GM23338 (cell line): ENCODE data around the gene LIX1. TPM values are rescaled to one million over a fixed set of nuclear protein-coding genes. Genes with fewer than 3 reads are reported as not detected.

Experiments used
- ATAC-seq: fragments of 200-7000 bp; cut with Tn5 transposase; 3 replicates; pipeline ENCODE4 v1.9.1; 2020
- DNase-seq: peaks from one replicate; pipeline ENCODE4 v3.0.0-alpha.2; 2015; ENCODE audit warnings: low spot score
- H2AFZ ChIP-seq: fragments of 200-600 bp; sonication (generic); 2 replicates; pipeline ENCODE4 v1.8.0; 2016; ENCODE audit warnings: antibody characterized with exemption, mild to moderate bottlenecking, moderate library complexity
- H3F3A ChIP-seq: fragments of 200-600 bp; sonication (generic); replicated peaks from 2 replicates; pipeline ENCODE4 v1.8.0; 2017; ENCODE audit warnings: antibody characterized with exemption, mixed run types, low read depth
- H3K27ac ChIP-seq: fragments of 200-600 bp; sonication (generic); 2 replicates; pipeline ENCODE4 v1.6.1; 2016; ENCODE audit warnings: low read depth
- H3K27me3 ChIP-seq: fragments of 200-600 bp; sonication (generic); 2 replicates; pipeline ENCODE4 v1.8.0; 2016; ENCODE audit warnings: mild to moderate bottlenecking, mixed run types, moderate library complexity; ENCODE audit not compliant: insufficient read depth
- H3K36me3 ChIP-seq: fragments of 200-600 bp; sonication (generic); 2 replicates; pipeline ENCODE4 v1.8.0; 2016; ENCODE audit warnings: mild to moderate bottlenecking; ENCODE audit not compliant: insufficient read depth
- H3K4me1 ChIP-seq: fragments of 200-600 bp; sonication (generic); 2 replicates; pipeline ENCODE4 v1.8.0; 2016; ENCODE audit warnings: mild to moderate bottlenecking, moderate library complexity; ENCODE audit not compliant: insufficient read depth
- H3K4me2 ChIP-seq: fragments of 200-600 bp; sonication (generic); 2 replicates; pipeline ENCODE4 v1.7.1; 2017; ENCODE audit warnings: mixed run types
- H3K4me3 ChIP-seq: fragments of 200-600 bp; sonication (generic); 2 replicates; pipeline ENCODE4 v1.6.1; 2016; ENCODE audit warnings: mixed run types
- H3K79me2 ChIP-seq: fragments of 200-600 bp; sonication (generic); replicated peaks from 2 replicates; pipeline ENCODE4 v1.8.0; 2017; ENCODE audit warnings: mild to moderate bottlenecking; ENCODE audit not compliant: insufficient read depth
- H3K9me2 ChIP-seq: fragments of 200-600 bp; sonication (generic); 2 replicates; pipeline ENCODE4 v1.8.0; 2017; ENCODE audit not compliant: insufficient read depth
- H4K20me1 ChIP-seq: fragments of 200-600 bp; sonication (generic); replicated peaks from 2 replicates; pipeline ENCODE4 v1.8.0; 2017; ENCODE audit warnings: mild to moderate bottlenecking; ENCODE audit not compliant: insufficient read depth
- H3K27ac Mint-ChIP-seq: 2 replicates; pipeline ENCODE4 v1.8.0; 2020; ENCODE audit warnings: inconsistent platforms, mild to moderate bottlenecking, moderate library complexity, mixed read lengths
- H3K27me3 Mint-ChIP-seq: 3 replicates; pipeline ENCODE4 v1.8.0; 2022; ENCODE audit warnings: low read depth, mild to moderate bottlenecking, moderate library complexity, mixed read lengths, inconsistent platforms; ENCODE audit not compliant: insufficient read depth, poor library complexity
- H3K36me3 Mint-ChIP-seq: 3 replicates; pipeline ENCODE4 v1.8.0; 2021; ENCODE audit warnings: low read depth, mild to moderate bottlenecking, inconsistent platforms, moderate library complexity, mixed read lengths
- H3K4me1 Mint-ChIP-seq: 3 replicates; pipeline ENCODE4 v1.8.0; 2020; ENCODE audit warnings: mild to moderate bottlenecking, inconsistent platforms, mixed read lengths
- H3K4me3 Mint-ChIP-seq: 3 replicates; pipeline ENCODE4 v1.8.0; 2021; ENCODE audit warnings: moderate library complexity, mild to moderate bottlenecking, inconsistent platforms, mixed read lengths
- H3K9me3 Mint-ChIP-seq: 3 replicates; pipeline ENCODE4 v1.8.0; 2020; ENCODE audit warnings: moderate library complexity, mild to moderate bottlenecking, inconsistent platforms, mixed read lengths
- CREB1 ChIP-seq: fragments of 250-450 bp; sonication (Bioruptor Pico); IDR thresholded peaks from 2 replicates; pipeline ENCODE4 v1.5.0; 2020; ENCODE audit warnings: low read depth, mild to moderate bottlenecking, moderate library complexity
- CTCF ChIP-seq, 2 experiments: fragments of 200-600 bp in 1 of 2; sonication (generic) in 1 of 2; conservative IDR thresholded peaks; 2 replicates each; pipeline versions ENCODE4 v1.5.1 to v1.6.1; 2016 to 2017; ENCODE audit warnings: antibody characterized with exemption in 2 of 2, low read depth in 2 of 2, mild to moderate bottlenecking in 2 of 2, moderate library complexity in 1 of 2
- EZH2 ChIP-seq: fragments of 200-600 bp; sonication (generic); IDR thresholded peaks from one replicate; pipeline ENCODE4 v1.8.0; 2017; ENCODE audit warnings: antibody characterized with exemption, mild to moderate bottlenecking, low read depth; ENCODE audit not compliant: unreplicated experiment
- JUNB ChIP-seq: IDR thresholded peaks from one replicate; pipeline ENCODE4 v1.6.1; 2016; ENCODE audit warnings: antibody characterized with exemption; ENCODE audit not compliant: unreplicated experiment
- NANOG ChIP-seq: IDR thresholded peaks from 2 replicates; pipeline ENCODE4 v1.6.1; 2016; ENCODE audit warnings: antibody characterized with exemption, borderline replicate concordance
- POLR2AphosphoS5 ChIP-seq: IDR thresholded peaks from 2 replicates; pipeline ENCODE4 v1.6.1; 2016; ENCODE audit warnings: antibody characterized with exemption, low read depth
- REST ChIP-seq: IDR thresholded peaks from one replicate; pipeline ENCODE4 v1.6.1; 2018; ENCODE audit warnings: antibody characterized with exemption; ENCODE audit not compliant: unreplicated experiment
- STAT1 ChIP-seq: IDR thresholded peaks from one replicate; pipeline ENCODE4 v1.6.1; 2016; ENCODE audit warnings: antibody characterized with exemption; ENCODE audit not compliant: unreplicated experiment
- ZNF114 ChIP-seq: fragments of 250-450 bp; sonication (Bioruptor Pico); IDR thresholded peaks from 2 replicates; pipeline ENCODE4 v1.5.0; 2020; ENCODE audit warnings: mild to moderate bottlenecking, moderate library complexity
- ZNF331 ChIP-seq: fragments of 250-450 bp; sonication (Bioruptor Pico); IDR thresholded peaks from 2 replicates; pipeline ENCODE4 v1.5.0; 2020; ENCODE audit warnings: low read depth, mild to moderate bottlenecking, moderate library complexity
- polyA plus RNA-seq: library from polyadenylated mRNA; unstranded; fragments of >200 nt; fragmentation: Nextera tagmentation; extraction: Ambion mirVana; gene quantifications from 2 replicates; pipeline ENCODE4 v1.2.1, GENCODE V29; 2016
- total RNA-seq: library from RNA; depleted of rRNA; stranded (reverse); fragments of >200 nt; shearing (Covaris generic); gene quantifications from 2 replicates; pipeline ENCODE4 v1.2.3, GENCODE V29; 2014
- TF ChIP-seq, protein P1 (sequence below): fragments of 250-450 bp; sonication (Bioruptor Pico); IDR thresholded peaks from 2 replicates; pipeline ENCODE4 v1.5.0; 2020; ENCODE audit warnings: mild to moderate bottlenecking, moderate library complexity

LIX1 gene
- total and polyA plus RNA-seq, 2 experiments from 2014 or later: 0.13 TPM; not detected in 1

- Histone ChIP-seq H3F3A (no peaks in the 10 kb centered on the region), H3K27me3 (no peaks in the 10 kb centered on the region), H3K4me1 (no peaks in the 10 kb centered on the region), H3K9me2 (peaks cover 5% of the 10 kb centered on the region; the same call in 1 of the 2 replicates), H3K36me3 (no peaks in the 10 kb centered on the region), H3K79me2 (no peaks in the 10 kb centered on the region), H2AFZ (0 out of 2 replicates have a peak overlapping the region, but pooled peaks have one; percentile 60), H3K4me2 (no peak overlapping the region), H3K4me3 (no peak overlapping the region), H4K20me1 (no peaks in the 10 kb centered on the region), H3K27ac (no peak overlapping the region)
- no peak for ATAC-seq
- Mint-ChIP-seq H3K4me1 (peaks cover 5% of the 10 kb centered on the region; the same call in 1 of the 3 replicates), H3K27me3 (peaks cover 5% of the 10 kb centered on the region), H3K36me3 (no peaks in the 10 kb centered on the region), H3K27ac (no peak overlapping the region), H3K4me3 (no peak overlapping the region), H3K9me3 (no peaks in the 10 kb centered on the region; the same call in 1 of the 3 replicates)
- no peak for TF ChIP-seq CTCF (conservative IDR thresholded peaks at IDR 0.05; ENCODE audit: low read depth in 2 of 2)
- no peak for TF ChIP-seq CREB1
- no peak for TF ChIP-seq EZH2
- TF ChIP-seq ZNF331: no peak
- no peak for TF ChIP-seq REST
- DNase-seq: no peak
Measured at GRCh38 chr5:97049175-97049574, 93.2 kb downstream of the LIX1 start.

DNA sequence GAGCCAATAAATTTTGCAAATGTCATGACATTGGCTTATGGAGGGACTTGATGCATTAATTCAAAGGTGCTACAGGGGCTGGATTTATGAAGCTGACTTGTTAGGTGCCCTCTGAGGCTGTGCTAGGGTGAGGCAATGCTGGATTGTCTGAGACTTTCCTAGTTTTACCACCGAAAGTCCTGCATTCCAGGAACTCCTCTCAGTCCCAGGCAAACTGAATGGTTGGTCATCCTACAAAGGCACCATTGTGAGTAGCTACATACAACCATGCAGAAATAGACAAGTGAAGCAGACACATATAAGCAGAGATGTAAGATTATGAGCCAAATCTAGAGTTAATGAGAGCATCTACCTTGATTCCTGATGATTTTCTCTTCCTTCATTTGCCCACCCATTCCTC is 95.3 kb downstream of the LIX1 start:
- ATAC-seq (no peak), DNase-seq (no peak)
- Histone ChIP-seq H4K20me1 (no peaks in the 10 kb centered on the region), H3K4me1 (no peaks in the 10 kb centered on the region), H3K27ac (no peak overlapping the region), H3K4me3 (no peak overlapping the region), H3K79me2 (no peaks in the 10 kb centered on the region), H3F3A (no peaks in the 10 kb centered on the region), H3K4me2 (no peak overlapping the region), H2AFZ (no peak overlapping the region), H3K9me2 (peaks cover 5% of the 10 kb centered on the region; the same call in 1 of the 2 replicates), H3K36me3 (no peaks in the 10 kb centered on the region), H3K27me3 (no peaks in the 10 kb centered on the region)
- H3K9me3 Mint-ChIP-seq: no peaks in the 10 kb centered on the region; the same call in 1 of the 3 replicates
- peaks cover 10% of the 10 kb centered on the region; the same call in 2 of the 3 replicates for H3K4me1 Mint-ChIP-seq
- no peaks in the 10 kb centered on the region for H3K36me3 Mint-ChIP-seq
- peaks cover 5% of the 10 kb centered on the region for H3K27me3 Mint-ChIP-seq
- no peak overlapping the region for H3K27ac Mint-ChIP-seq
- H3K4me3 Mint-ChIP-seq: no peak overlapping the region
- TF ChIP-seq ZNF114 (CRISPR knock-in tag) (no peak), NANOG (no peak), JUNB (no peak), CREB1 (no peak), POLR2AphosphoS5 (no peak), ZNF331 (no peak), EZH2 (no peak), STAT1 (no peak)
- TF ChIP-seq, protein P1, sequence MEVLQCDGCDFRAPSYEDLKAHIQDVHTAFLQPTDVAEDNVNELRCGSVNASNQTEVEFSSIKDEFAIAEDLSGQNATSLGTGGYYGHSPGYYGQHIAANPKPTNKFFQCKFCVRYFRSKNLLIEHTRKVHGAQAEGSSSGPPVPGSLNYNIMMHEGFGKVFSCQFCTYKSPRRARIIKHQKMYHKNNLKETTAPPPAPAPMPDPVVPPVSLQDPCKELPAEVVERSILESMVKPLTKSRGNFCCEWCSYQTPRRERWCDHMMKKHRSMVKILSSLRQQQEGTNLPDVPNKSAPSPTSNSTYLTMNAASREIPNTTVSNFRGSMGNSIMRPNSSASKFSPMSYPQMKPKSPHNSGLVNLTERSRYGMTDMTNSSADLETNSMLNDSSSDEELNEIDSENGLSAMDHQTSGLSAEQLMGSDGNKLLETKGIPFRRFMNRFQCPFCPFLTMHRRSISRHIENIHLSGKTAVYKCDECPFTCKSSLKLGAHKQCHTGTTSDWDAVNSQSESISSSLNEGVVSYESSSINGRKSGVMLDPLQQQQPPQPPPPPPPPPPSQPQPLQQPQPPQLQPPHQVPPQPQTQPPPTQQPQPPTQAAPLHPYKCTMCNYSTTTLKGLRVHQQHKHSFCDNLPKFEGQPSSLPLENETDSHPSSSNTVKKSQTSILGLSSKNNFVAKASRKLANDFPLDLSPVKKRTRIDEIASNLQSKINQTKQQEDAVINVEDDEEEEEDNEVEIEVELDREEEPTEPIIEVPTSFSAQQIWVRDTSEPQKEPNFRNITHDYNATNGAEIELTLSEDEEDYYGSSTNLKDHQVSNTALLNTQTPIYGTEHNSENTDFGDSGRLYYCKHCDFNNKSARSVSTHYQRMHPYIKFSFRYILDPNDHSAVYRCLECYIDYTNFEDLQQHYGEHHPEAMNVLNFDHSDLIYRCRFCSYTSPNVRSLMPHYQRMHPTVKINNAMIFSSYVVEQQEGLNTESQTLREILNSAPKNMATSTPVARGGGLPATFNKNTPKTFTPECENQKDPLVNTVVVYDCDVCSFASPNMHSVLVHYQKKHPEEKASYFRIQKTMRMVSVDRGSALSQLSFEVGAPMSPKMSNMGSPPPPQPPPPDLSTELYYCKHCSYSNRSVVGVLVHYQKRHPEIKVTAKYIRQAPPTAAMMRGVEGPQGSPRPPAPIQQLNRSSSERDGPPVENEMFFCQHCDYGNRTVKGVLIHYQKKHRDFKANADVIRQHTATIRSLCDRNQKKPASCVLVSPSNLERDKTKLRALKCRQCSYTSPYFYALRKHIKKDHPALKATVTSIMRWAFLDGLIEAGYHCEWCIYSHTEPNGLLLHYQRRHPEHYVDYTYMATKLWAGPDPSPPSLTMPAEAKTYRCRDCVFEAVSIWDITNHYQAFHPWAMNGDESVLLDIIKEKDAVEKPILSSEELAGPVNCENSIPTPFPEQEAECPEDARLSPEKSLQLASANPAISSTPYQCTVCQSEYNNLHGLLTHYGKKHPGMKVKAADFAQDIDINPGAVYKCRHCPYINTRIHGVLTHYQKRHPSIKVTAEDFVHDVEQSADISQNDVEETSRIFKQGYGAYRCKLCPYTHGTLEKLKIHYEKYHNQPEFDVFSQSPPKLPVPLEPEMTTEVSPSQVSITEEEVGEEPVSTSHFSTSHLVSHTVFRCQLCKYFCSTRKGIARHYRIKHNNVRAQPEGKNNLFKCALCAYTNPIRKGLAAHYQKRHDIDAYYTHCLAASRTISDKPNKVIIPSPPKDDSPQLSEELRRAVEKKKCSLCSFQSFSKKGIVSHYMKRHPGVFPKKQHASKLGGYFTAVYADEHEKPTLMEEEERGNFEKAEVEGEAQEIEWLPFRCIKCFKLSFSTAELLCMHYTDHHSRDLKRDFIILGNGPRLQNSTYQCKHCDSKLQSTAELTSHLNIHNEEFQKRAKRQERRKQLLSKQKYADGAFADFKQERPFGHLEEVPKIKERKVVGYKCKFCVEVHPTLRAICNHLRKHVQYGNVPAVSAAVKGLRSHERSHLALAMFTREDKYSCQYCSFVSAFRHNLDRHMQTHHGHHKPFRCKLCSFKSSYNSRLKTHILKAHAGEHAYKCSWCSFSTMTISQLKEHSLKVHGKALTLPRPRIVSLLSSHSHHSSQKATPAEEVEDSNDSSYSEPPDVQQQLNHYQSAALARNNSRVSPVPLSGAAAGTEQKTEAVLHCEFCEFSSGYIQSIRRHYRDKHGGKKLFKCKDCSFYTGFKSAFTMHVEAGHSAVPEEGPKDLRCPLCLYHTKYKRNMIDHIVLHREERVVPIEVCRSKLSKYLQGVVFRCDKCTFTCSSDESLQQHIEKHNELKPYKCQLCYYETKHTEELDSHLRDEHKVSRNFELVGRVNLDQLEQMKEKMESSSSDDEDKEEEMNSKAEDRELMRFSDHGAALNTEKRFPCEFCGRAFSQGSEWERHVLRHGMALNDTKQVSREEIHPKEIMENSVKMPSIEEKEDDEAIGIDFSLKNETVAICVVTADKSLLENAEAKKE (CRISPR knock-in tag): no peak
